GM12878 (cell line): ENCODE results near the gene MAST1. TPM values are rescaled to one million over a fixed set of nuclear protein-coding genes. Genes with fewer than 3 reads are reported as not detected.

Experiments used
- ATAC-seq: fragments of 200-7000 bp; cut with Tn5 transposase; 3 replicates; pipeline ENCODE4 v1.9.1; 2020; ENCODE audit warnings: mild to moderate bottlenecking, moderate library complexity
- BruUV-seq: library from RNA; stranded (reverse); fragments of 400-500 nt; replicated peaks from 2 replicates; lab custom pipeline; 2021; lab: Mats Ljungman, UMichigan
- CTCF ChIA-PET: fragments of 300-600 bp; sonication (Branson Sonifier 250); formaldehyde crosslinking; extraction: SDS; loops from one replicate; lab custom pipeline; 2021; ENCODE audit warnings: inconsistent platforms; lab: Yijun Ruan, JAX
- POLR2A ChIA-PET: fragments of 350-600 bp; formaldehyde crosslinking; extraction: SDS; loops from one replicate; lab custom pipeline; 2021; ENCODE audit warnings: inconsistent platforms; lab: Charles Lee
- RAD21 ChIA-PET: fragments of 300-600 bp; sonication (Branson Sonifier 250); formaldehyde crosslinking; loops from one replicate; lab custom pipeline; 2023; ENCODE audit warnings: antibody characterized with exemption; ENCODE audit not compliant: unreplicated experiment; lab: Charles Lee
- SMC1A ChIA-PET: fragments of 300-600 bp; sonication (Branson Sonifier 250); formaldehyde crosslinking; loops from one replicate; lab custom pipeline; 2023; ENCODE audit not compliant: unreplicated experiment, uncharacterized antibody; lab: Charles Lee
- DNase-seq: peaks from one replicate; pipeline ENCODE4 v3.0.0-alpha.2; 2011; ENCODE audit warnings: low read depth, low spot score
- FAIRE-seq: peaks from 3 replicates; lab custom pipeline; 2011; peaks lifted over from hg19 to GRCh38; lab: Jason Lieb, UNC
- H2AFZ ChIP-seq: 2 replicates; pipeline ENCODE4 v1.6.0; 2011; ENCODE audit warnings: low read depth, low read length, control low read depth; ENCODE audit not compliant: control insufficient read depth
- H3K27ac ChIP-seq: 2 replicates; pipeline ENCODE4 v1.5.1; 2011; ENCODE audit warnings: control low read depth; ENCODE audit not compliant: control insufficient read depth, insufficient read depth
- H3K27me3 ChIP-seq, 2 experiments: replicated peaks in 1 of 2; 2 replicates each; pipeline versions ENCODE4 v1.6.0 to v1.6.1; 2011; ENCODE audit warnings: low read length in 1 of 2; ENCODE audit not compliant: control insufficient read depth in 2 of 2, insufficient read depth in 2 of 2
- H3K36me3 ChIP-seq, 2 experiments: 2 replicates each; pipeline ENCODE4 v1.5.1; 2011; ENCODE audit warnings: low read length in 1 of 2; ENCODE audit not compliant: control insufficient read depth in 2 of 2, insufficient read depth in 2 of 2
- H3K4me1 ChIP-seq: 2 replicates; pipeline ENCODE4 v1.6.1; 2011; ENCODE audit warnings: mild to moderate bottlenecking, low read length, moderate library complexity, mixed read lengths; ENCODE audit not compliant: control insufficient read depth, insufficient read depth
- H3K4me2 ChIP-seq: 2 replicates; pipeline ENCODE4 v1.6.0; 2011; ENCODE audit warnings: control low read depth; ENCODE audit not compliant: control insufficient read depth, insufficient read depth
- H3K4me3 ChIP-seq: fragments of 200-600 bp; sonication (generic); 2 replicates; pipeline ENCODE4 v1.5.1; 2016
- H3K79me2 ChIP-seq: 2 replicates; pipeline ENCODE4 v1.6.0; 2011; ENCODE audit warnings: low read length; ENCODE audit not compliant: control insufficient read depth, insufficient read depth
- H3K9ac ChIP-seq: 2 replicates; pipeline ENCODE4 v1.8.0; 2011; ENCODE audit warnings: low read length, control low read depth, mixed read lengths; ENCODE audit not compliant: control insufficient read depth, insufficient read depth
- H3K9me3 ChIP-seq: replicated peaks from 3 replicates; pipeline ENCODE4 v1.5.1; 2011; ENCODE audit warnings: mild to moderate bottlenecking, low read length; ENCODE audit not compliant: control insufficient read depth, insufficient read depth
- H4K20me1 ChIP-seq: 2 replicates; pipeline ENCODE4 v1.6.0; 2011; ENCODE audit not compliant: control insufficient read depth, insufficient read depth
- NFXL1 ChIP-seq: fragments of 450-650 bp; IDR thresholded peaks from 2 replicates; pipeline ENCODE4 v1.6.1; 2017; ENCODE audit warnings: antibody characterized with exemption, mild to moderate bottlenecking, borderline replicate concordance
- SUZ12 ChIP-seq: fragments of 200-600 bp; sonication (generic); IDR thresholded peaks from one replicate; pipeline ENCODE4 v1.6.1; 2018; ENCODE audit warnings: antibody characterized with exemption, mild to moderate bottlenecking; ENCODE audit not compliant: unreplicated experiment
- WGBS: methylation state at CpG from one replicate; pipeline ENCODE4 v1.1.6; 2016; ENCODE audit warnings: low lambda C conversion rate; ENCODE audit not compliant: insufficient replicate concordance, insufficient coverage; ENCODE audit errors: missing lambda C conversion rate; 5-methylcytosine and 5-hydroxymethylcytosine counted together
- in situ Hi-C: fragments of 300-500 bp; cut with MboI; formaldehyde crosslinking; loops from 9 replicates; pipeline ENCODE4 v1.14.3; 2018; ENCODE audit warnings: mixed read lengths
- intact Hi-C: fragments of 100-400 bp; cut with micrococcal nuclease; formaldehyde crosslinking; loops from one replicate; pipeline ENCODE4 v1.14.2; 2022; ENCODE audit not compliant: unreplicated experiment
- polyA plus RNA-seq, 11 experiments: library from polyadenylated mRNA; depleted of rRNA in 4 of 11; unstranded in 6 of 11; stranded (reverse) in 5 of 11; fragments of >200 nt; fragmentation: Nextera tagmentation in 4 of 11; fragmentation: Illumina TruSeq in 1 of 11; extraction: Ambion mirVana in 4 of 11; extraction: Trizol in 1 of 11; gene quantifications; 1 replicate in 1 of 11; 2 replicates in 10 of 11; pipeline versions ENCODE4 v1.2.1 to v1.2.3, GENCODE V29; 2011 to 2016; ENCODE audit warnings: inconsistent platforms in 2 of 11, missing spikeins in 2 of 11, low read depth in 1 of 11
- total RNA-seq, 4 experiments: library from RNA; depleted of rRNA in 3 of 4; stranded (reverse); fragments of >200 nt in 3 of 4; fragmentation: Illumina TruSeq in 1 of 4; extraction: Trizol in 1 of 4; gene quantifications; 2 replicates each; pipeline versions ENCODE4 v1.2.1 to v1.2.3, GENCODE V29; 2013 to 2021
- TF ChIP-seq, protein P1 (sequence below): fragments of 450-650 bp; conservative IDR thresholded peaks from 2 replicates; pipeline ENCODE4 v1.6.1; 2017; ENCODE audit warnings: mild to moderate bottlenecking, moderate library complexity

The MAST1 gene
- total and polyA plus RNA-seq, 10 of the 15 experiments (the other 5 are each of a cell fraction or from before 2014, with no cell fraction given): 0.08 to 0.79 (median 0.44) TPM; not detected in 1

GRCh38 chr19:12800923-12801465, 37.3 kb upstream of the MAST1 start:
- ChIA-PET POLR2A (interaction anchor here (0.6 to 2.2 kb wide), 6 partner anchors 9 to 127 kb away, joined by 3 to 9 read pairs (median 6); partner anchors contain the start of gene JUNB), SMC1A (interaction anchor here (0.8 to 11.5 kb wide), 3 partner anchors 21 to 67 kb away, joined by 3 to 240 read pairs (median 3); partner anchors contain the start of gene TRIR), CTCF (interaction anchor here (1.4 to 12.9 kb wide), 4 partner anchors 23 to 47 kb away, joined by 8 to 537 read pairs (median 217); partner anchors contain the start of gene HOOK2), RAD21 (interaction anchor here (0.7 to 11.4 kb wide), 6 partner anchors 9 to 46 kb away, joined by 3 to 303 read pairs (median 4); partner anchors contain the start of gene HOOK2)
- WGBS: 20% methylated on average over 37 of the region's 38 CpGs
- in situ Hi-C loops (no loop called here), intact Hi-C loops (no loop called here)
- FAIRE-seq (no peak), ATAC-seq (peak; percentile 36), DNase-seq (no peak)
- 0 out of 2 replicates have a peak, but pooled peaks have one; percentile 31 for TF ChIP-seq NFXL1
- TF ChIP-seq, protein P1, sequence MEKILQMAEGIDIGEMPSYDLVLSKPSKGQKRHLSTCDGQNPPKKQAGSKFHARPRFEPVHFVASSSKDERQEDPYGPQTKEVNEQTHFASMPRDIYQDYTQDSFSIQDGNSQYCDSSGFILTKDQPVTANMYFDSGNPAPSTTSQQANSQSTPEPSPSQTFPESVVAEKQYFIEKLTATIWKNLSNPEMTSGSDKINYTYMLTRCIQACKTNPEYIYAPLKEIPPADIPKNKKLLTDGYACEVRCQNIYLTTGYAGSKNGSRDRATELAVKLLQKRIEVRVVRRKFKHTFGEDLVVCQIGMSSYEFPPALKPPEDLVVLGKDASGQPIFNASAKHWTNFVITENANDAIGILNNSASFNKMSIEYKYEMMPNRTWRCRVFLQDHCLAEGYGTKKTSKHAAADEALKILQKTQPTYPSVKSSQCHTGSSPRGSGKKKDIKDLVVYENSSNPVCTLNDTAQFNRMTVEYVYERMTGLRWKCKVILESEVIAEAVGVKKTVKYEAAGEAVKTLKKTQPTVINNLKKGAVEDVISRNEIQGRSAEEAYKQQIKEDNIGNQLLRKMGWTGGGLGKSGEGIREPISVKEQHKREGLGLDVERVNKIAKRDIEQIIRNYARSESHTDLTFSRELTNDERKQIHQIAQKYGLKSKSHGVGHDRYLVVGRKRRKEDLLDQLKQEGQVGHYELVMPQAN: 0 out of 2 replicates have a peak, but pooled peaks have one; percentile 48
- no peak for TF ChIP-seq SUZ12
- H3K79me2 ChIP-seq: peaks cover 13% of the 10 kb centered on the region
- H3K27me3 ChIP-seq: no peaks in the 10 kb centered on the region
- peak overlapping the region; percentile 98 for H3K4me2 ChIP-seq
- no peaks in the 10 kb centered on the region for H3K9me3 ChIP-seq
- no peaks in the 10 kb centered on the region for H4K20me1 ChIP-seq
- peak overlapping the region; percentile 63 for H3K27ac ChIP-seq
- H3K4me1 ChIP-seq: peaks cover 19% of the 10 kb centered on the region
- BruUV-seq: no TSS peak
- peak overlapping the region; percentile 79 for H3K9ac ChIP-seq
- peak overlapping the region; percentile 88 for H2AFZ ChIP-seq
- H3K4me3 ChIP-seq: peak overlapping the region; percentile 95
- H3K36me3 ChIP-seq: peaks cover 0 to 1% of the 10 kb centered on the region in 2 experiments; a peak in 2 of 4 replicates
